Ascending aorta (tissue), 2 donors: ENCODE results near the gene LAMA3. TPM values are rescaled to one million over a fixed set of nuclear protein-coding genes. Genes with fewer than 3 reads are reported as not detected.
"Not testable (repeated sequence)": the region's sequence is repeated elsewhere in the genome, so short reads cannot be mapped to it uniquely, and the experiment has no call there.

ENCODE experiments used
- DNase-seq, 2 donors: peaks; one replicate each; pipeline ENCODE4 v3.0.0-alpha.2; 2019; ENCODE audit warnings: low spot score in 2 of 2
- H3K27ac ChIP-seq, 2 donors: fragments of 200-600 bp; sonication (generic); one replicate each; pipeline ENCODE4 v1.5.1; 2016 to 2017; ENCODE audit warnings: mild to moderate bottlenecking in 1 of 2
- H3K27me3 ChIP-seq: fragments of 200-600 bp; sonication (generic); one replicate; pipeline ENCODE4 v1.5.1; 2017
- H3K36me3 ChIP-seq, 2 donors: fragments of 200-600 bp; sonication (generic); one replicate each; pipeline ENCODE4 v1.5.1; 2016
- H3K4me1 ChIP-seq, 2 donors: fragments of 200-600 bp; sonication (generic); one replicate each; pipeline ENCODE4 v1.5.1; 2016 to 2017; ENCODE audit warnings: mild to moderate bottlenecking in 1 of 2
- H3K4me3 ChIP-seq, 2 donors: fragments of 200-600 bp; sonication (generic); one replicate each; pipeline ENCODE4 v1.5.1; 2016 to 2017; ENCODE audit warnings: mild to moderate bottlenecking in 1 of 2
- H3K9me3 ChIP-seq, 2 donors: fragments of 200-600 bp; sonication (generic); one replicate each; pipeline ENCODE4 v1.5.1; 2016
- intact Hi-C: fragments of 100-400 bp; cut with DNase I; formaldehyde crosslinking; loops from one replicate; pipeline ENCODE4 v1.15.1; 2023
- total RNA-seq: library from RNA; depleted of rRNA; stranded (reverse); fragments of >200 nt; gene quantifications from one replicate; pipeline ENCODE4 v1.1.0, GENCODE V29; 2016
- TF ChIP-seq, protein P1 (sequence below), 3 experiments: fragments of 200-600 bp in 2 of 3; fragments of 450-650 bp in 1 of 3; sonication (generic) in 2 of 3; IDR thresholded peaks; one replicate each; pipeline ENCODE4 v1.5.1; 2016 to 2019; ENCODE audit warnings: antibody characterized with exemption in 3 of 3, mild to moderate bottlenecking in 1 of 3, moderate library complexity in 1 of 3

LAMA3 gene
- total RNA-seq, 1 donor from 2014 or later, result 27.2 TPM

DNA sequence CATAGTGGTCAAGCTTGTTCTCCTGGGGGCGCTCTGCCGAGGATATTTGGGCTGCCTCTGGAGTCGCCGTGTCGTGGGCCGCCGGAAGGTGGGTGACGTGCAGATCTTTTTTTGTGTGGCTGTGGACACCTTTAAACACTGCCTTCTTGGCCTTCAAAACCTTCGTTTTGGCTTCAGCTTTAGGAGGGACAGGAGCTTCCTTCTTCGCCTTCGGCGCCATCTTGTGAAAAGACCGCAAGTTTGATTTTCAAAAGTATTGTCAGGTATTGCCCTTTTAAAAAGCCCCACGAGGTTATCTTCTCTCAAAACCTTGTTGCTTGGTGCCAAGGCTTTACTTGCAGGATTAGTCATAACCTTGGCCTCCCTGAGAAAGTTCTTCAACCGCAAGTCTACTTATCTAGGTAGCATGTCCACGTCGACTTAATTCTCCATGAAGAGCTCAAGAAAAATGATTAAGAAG lies 20.8 kb downstream of the LAMA3 start:
- H3K27ac ChIP-seq, result no peak overlapping the region
- H3K4me3 ChIP-seq, result no peak overlapping the region
- no peak for DNase-seq
- no peaks in the 10 kb centered on the region for H3K36me3 ChIP-seq
- H3K9me3 ChIP-seq, result peaks cover 0 to 6% of the 10 kb centered on the region in 2 donors
- H3K4me1 ChIP-seq, result no peaks in the 10 kb centered on the region
- TF ChIP-seq, protein P1, sequence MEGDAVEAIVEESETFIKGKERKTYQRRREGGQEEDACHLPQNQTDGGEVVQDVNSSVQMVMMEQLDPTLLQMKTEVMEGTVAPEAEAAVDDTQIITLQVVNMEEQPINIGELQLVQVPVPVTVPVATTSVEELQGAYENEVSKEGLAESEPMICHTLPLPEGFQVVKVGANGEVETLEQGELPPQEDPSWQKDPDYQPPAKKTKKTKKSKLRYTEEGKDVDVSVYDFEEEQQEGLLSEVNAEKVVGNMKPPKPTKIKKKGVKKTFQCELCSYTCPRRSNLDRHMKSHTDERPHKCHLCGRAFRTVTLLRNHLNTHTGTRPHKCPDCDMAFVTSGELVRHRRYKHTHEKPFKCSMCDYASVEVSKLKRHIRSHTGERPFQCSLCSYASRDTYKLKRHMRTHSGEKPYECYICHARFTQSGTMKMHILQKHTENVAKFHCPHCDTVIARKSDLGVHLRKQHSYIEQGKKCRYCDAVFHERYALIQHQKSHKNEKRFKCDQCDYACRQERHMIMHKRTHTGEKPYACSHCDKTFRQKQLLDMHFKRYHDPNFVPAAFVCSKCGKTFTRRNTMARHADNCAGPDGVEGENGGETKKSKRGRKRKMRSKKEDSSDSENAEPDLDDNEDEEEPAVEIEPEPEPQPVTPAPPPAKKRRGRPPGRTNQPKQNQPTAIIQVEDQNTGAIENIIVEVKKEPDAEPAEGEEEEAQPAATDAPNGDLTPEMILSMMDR (IDR thresholded peaks at IDR 0.05), result no peak
- no peaks in the 10 kb centered on the region for H3K27me3 ChIP-seq
- intact Hi-C loops, result no loop called here

DNA sequence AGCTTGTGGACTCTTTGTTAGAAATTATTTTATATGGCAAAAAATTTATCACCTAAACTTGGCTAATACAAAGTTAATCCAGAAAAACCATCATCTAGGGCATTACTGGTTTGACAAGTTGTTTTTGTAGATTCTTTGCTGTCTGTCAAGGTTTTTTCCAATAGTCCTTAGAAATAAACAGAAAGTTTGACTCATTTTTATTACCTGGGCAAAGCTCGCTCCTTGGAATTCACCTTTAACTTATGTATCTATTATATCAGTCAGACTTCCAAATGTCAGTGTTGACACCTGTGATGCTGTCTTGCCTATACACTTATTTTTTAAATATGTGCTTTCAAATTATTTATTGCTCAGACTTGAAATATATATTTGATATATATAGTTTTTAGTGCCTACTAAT lies 21.7 kb downstream of the LAMA3 start:
- Histone ChIP-seq H3K27ac (no peak overlapping the region), H3K27me3 (no peaks in the 10 kb centered on the region), H3K9me3 (peaks cover 0 to 6% of the 10 kb centered on the region in 2 donors), H3K4me3 (no peak overlapping the region), H3K4me1 (no peaks in the 10 kb centered on the region), H3K36me3 (no peaks in the 10 kb centered on the region)
- intact Hi-C loops, result no loop called here
- DNase-seq, result no peak
- TF ChIP-seq, protein P1 (IDR thresholded peaks at IDR 0.05), result no peak

DNA sequence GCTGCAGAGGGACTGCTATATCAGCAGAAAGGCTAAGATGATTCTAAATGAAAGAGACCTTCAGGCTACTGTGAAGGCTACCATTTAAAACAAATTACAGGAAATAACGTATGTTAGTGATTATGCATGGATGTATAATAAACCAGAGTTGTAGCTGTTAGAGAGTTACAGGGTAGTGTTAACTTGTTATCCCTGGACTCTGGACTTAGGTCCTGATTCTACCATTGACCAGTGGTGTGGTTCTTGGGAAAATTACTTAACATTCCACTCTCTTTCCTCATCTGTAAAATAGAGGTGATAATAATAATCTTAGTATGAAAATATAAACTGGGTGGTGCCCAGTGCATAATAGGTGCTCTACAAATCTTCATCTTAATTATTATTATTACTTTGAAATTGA lies 22.2 kb downstream of the LAMA3 start:
- Histone ChIP-seq H3K4me1 (no peaks in the 10 kb centered on the region), H3K27ac (no peak overlapping the region), H3K4me3 (no peak overlapping the region), H3K36me3 (no peaks in the 10 kb centered on the region), H3K27me3 (no peaks in the 10 kb centered on the region), H3K9me3 (peaks cover 0 to 6% of the 10 kb centered on the region in 2 donors)
- TF ChIP-seq, protein P1 (IDR thresholded peaks at IDR 0.05), result no peak
- intact Hi-C loops, result no loop called here
- DNase-seq, result no peak

DNA sequence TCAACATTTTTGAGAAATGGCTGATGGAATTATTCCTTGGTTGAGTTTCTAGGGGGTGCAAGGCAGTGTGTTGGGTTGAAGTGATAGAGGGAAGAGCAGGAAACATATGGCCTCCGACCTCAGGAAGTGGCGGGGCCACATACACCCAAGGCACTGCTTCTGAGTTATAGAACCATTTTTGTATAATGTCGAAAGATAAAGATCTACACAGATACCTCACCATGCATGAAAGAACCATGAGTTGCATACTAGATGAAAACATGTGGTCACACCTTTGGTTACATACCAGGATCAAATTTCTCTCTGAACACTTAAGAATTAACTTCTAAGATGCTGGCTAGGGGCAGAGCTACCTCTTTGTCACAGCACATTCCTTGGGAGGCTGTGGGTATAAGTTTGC lies 23.2 kb downstream of the LAMA3 start:
- intact Hi-C loops, result no loop called here

DNA sequence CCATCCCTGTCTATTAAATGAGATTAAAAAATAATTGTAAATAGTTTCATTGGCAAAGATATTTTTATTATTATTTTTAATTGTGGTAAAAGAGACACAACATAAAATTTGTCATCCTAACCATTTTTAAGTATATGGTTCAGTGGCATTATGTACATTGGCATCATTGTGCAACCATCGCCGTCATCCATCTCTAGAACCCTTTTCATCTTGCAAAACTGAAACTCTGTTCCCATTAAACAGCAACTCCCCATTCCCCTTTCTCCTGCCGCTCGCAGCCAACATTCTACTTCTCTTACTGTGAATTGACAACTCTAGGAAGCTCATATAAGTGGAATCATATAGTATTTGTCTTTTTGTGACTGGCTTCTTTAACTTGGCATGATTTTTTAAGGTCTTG lies 25.3 kb downstream of the LAMA3 start:
- Histone ChIP-seq H3K27ac (no peak overlapping the region), H3K9me3 (no peaks in the 10 kb centered on the region), H3K4me3 (no peak overlapping the region), H3K4me1 (no peaks in the 10 kb centered on the region), H3K36me3 (no peaks in the 10 kb centered on the region), H3K27me3 (no peaks in the 10 kb centered on the region)
- DNase-seq, result peak in 1 of 2 donors; percentile 16
- TF ChIP-seq, protein P1 (IDR thresholded peaks at IDR 0.05), result no peak
- intact Hi-C loops, result no loop called here

More for the DNA sequence above, 23.2 kb downstream of the LAMA3 start:
- H3K4me1 ChIP-seq, result no peaks in the 10 kb centered on the region
- peaks cover 0 to under 1% of the 10 kb centered on the region in 2 donors for H3K9me3 ChIP-seq
- H3K4me3 ChIP-seq, result no peak overlapping the region
- no peaks in the 10 kb centered on the region for H3K27me3 ChIP-seq
- TF ChIP-seq, protein P1 (IDR thresholded peaks at IDR 0.05), result no peak
- DNase-seq, result no peak
- no peaks in the 10 kb centered on the region for H3K36me3 ChIP-seq
- H3K27ac ChIP-seq, result no peak overlapping the region

DNA sequence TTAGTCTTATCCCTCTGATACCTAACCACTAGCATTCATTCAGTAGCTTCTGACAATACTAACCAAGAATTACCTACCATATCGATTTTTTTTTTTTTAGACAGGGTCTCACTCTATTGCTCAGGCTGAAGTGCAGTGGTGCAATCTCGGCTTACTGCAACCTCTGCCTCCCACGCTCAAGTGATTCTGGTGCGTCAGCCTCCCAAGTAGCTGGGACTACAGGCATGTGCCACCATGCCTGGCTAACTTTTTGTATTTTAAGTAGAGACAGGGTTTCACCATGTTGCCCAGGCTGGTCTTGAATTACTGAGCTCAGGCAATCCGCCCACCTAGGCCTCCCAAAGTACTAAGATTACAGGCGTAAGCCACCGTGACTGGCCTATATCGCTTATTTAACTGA lies 26.8 kb downstream of the LAMA3 start:
- H3K4me3 ChIP-seq, H3K27ac ChIP-seq, H3K27me3 ChIP-seq, H3K9me3 ChIP-seq, H3K36me3 ChIP-seq, intact Hi-C loops, H3K4me1 ChIP-seq: not testable (repeated sequence)
- DNase-seq, result peak in 1 of 2 donors; percentile 25
